T-helper 1 cell treated with Interleukin-12 subunit alpha and Interleukin-12 subunit beta and Interleukin-4 antibody, amounts not matched to agents 30 μg/mL and 1 μg/mL, for 36 hours (primary cell): ENCODE data around the gene EXOC6.
A peak's percentile ranks its signal among the peaks of the same experiment; 100 is the strongest.

Experiments
- H3K27ac Mint-ChIP-seq: one replicate; pipeline ENCODE4 v1.8.0; 2021; ENCODE audit warnings: mild to moderate bottlenecking, mixed read lengths
- H3K27me3 Mint-ChIP-seq: one replicate; pipeline ENCODE4 v1.8.0; 2021; ENCODE audit warnings: low read depth, mixed read lengths
- H3K36me3 Mint-ChIP-seq: one replicate; pipeline ENCODE4 v1.8.0; 2021; ENCODE audit warnings: low read depth, mixed read lengths
- H3K4me1 Mint-ChIP-seq: one replicate; pipeline ENCODE4 v1.8.0; 2021; ENCODE audit warnings: low read depth, mixed read lengths
- H3K4me3 Mint-ChIP-seq: one replicate; pipeline ENCODE4 v1.8.0; 2021; ENCODE audit warnings: mild to moderate bottlenecking, moderate library complexity, mixed read lengths
- H3K9me3 Mint-ChIP-seq: one replicate; pipeline ENCODE4 v1.8.0; 2021; ENCODE audit warnings: mixed read lengths

Gene EXOC6

DNA sequence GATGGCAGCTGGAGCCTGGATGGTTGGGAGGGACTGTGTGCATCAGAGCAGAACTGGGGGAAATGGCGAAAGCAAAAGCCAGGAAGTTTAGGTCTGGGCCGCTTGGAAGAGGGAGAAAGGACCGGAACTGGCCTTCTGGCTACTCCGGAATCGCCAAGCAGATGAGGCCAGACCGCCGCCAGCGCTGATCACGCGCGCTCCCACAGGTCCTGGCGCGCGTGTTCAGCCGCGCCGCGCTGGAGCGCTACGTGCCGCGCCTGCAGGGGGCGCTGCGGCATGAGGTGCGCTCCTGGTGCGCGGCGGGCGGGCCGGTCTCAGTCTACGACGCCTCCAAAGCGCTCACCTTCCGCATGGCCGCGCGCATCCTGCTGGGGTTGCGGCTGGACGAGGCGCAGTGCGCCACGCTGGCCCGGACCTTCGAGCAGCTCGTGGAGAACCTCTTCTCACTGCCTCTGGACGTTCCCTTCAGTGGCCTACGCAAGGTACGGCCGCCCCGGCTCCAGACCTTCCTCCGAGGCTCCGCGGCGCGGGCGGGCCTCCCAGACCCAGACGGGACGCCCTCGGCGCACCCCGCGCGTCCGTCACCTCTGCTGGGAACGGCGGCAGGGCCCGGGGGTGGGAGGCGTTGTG, 214.3 kb downstream of the EXOC6 start:
- Mint-ChIP-seq H3K27ac (no peak overlapping the region), H3K9me3 (no peaks in the 10 kb centered on the region), H3K4me3 (peak overlapping the region; percentile 67), H3K4me1 (peaks cover 4% of the 10 kb centered on the region), H3K36me3 (peaks cover 4% of the 10 kb centered on the region), H3K27me3 (peaks cover 62% of the 10 kb centered on the region)

DNA sequence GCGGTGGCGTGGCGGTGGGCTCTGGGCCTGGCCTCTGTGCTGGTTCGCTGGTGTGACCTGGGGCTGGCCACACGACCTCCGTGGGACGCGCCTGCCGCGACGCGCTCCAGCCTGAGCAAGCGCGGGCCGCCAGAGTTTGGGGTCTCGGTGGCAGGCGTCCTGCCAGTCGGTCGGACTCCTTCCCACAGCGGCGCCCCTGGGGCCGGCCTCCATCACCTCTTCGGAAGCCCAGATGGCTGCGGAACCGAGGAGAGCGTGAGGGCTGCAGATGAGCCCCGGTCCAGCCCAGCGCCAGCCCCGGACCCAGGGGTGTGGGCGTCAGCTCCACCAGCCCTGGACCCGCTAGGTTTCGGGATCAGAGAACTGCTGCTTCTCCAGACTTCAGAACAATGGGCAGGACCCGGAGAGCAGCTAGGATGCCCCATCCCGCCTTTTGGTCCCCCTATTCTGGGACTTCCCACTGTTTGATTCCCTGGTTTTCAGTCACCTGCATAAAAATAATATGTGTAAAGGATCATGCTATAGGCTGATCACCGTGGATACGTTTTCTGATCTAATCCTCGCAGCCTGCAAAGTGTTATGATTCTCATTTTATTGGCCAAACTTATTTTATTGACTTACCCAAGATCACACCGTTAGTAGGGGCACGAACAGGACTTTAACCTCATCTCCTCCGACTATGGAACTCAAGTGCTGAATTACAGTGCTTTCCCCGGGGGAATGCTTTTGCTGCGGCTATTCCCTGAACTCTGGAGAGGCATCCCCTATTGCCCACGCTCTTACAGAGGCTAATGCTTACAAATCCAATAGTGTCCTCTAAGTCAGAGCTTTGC, 215.0 kb downstream of the EXOC6 start:
- Mint-ChIP-seq H3K4me1 (peaks cover 6% of the 10 kb centered on the region), H3K27ac (no peak overlapping the region), H3K27me3 (peaks cover 68% of the 10 kb centered on the region), H3K9me3 (no peaks in the 10 kb centered on the region), H3K36me3 (peaks cover 4% of the 10 kb centered on the region), H3K4me3 (peak overlapping the region; percentile 43)

DNA sequence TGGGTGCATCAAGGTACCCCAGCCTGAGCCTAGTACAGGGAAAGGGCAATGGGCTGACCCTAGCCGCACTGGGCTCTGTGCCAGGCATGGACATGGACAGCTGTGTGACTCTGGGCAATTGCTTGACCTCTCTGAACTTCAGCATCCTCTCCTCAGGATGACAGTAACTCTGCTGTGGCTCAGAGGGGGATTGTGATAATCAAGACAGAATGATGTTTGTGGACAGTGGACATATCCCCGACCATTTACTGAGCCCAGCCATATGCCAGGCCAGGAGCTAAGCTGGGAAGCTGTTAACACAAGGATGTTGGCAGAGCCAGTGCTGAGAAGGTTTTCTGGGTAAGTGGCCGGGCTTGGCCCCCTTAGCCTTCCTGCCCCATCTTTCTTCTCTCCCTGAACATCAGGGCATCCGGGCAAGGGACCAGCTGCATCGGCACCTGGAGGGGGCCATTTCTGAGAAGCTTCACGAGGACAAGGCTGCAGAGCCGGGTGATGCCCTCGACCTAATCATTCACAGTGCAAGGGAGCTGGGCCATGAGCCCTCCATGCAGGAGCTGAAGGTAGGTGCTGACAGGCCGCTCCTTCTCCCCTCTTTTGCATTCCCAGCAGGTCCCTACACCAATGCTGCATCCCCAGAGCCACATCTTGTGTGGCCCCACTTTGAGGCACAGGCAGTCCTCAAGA, 215.8 kb downstream of the EXOC6 start:
- Mint-ChIP-seq H3K9me3 (no peaks in the 10 kb centered on the region), H3K27me3 (peaks cover 75% of the 10 kb centered on the region), H3K36me3 (peaks cover 4% of the 10 kb centered on the region), H3K4me1 (peaks cover 10% of the 10 kb centered on the region), H3K4me3 (no peak overlapping the region), H3K27ac (no peak overlapping the region)

DNA sequence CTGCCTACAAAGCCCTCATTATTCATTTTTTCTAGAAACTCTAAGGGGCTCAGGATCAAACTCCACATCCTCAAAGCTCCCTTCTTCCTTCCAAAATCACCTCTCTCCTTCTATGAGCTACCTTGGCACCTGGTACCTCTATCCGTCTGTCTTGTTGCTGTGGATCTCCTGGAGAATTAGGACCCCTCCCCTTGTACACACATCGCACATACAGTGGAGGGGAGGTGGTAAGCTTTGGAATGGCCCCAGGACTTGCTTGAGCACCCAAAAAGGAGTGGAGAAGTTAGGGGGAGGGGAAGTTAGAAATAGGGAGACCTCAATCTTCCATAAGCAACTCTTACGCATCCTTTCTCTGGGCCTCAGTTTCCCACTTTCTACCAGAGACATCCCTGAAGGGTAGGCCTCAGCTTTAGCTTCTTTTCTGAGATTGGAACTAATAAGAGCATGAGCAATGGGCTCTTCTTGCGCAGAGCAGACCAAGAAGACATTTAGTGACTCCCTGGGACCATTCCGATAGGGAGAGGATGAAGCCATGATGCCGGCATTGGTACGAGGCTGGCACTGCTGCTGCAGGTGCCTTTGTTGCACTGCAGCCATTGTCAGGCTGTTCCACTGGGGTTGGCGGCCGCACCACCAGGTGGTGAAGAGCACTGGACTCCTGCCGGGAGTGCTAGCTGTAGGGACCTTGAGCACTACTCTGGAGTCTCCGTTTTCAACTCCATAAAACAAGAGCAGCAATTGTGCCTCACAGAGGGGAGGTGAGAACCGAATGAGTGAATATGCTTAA, 216.7 kb downstream of the EXOC6 start:
- Mint-ChIP-seq H3K9me3 (no peaks in the 10 kb centered on the region), H3K4me1 (peaks cover 10% of the 10 kb centered on the region), H3K27ac (no peak overlapping the region), H3K27me3 (peaks cover 78% of the 10 kb centered on the region), H3K4me3 (no peak overlapping the region), H3K36me3 (peaks cover under 1% of the 10 kb centered on the region)

DNA sequence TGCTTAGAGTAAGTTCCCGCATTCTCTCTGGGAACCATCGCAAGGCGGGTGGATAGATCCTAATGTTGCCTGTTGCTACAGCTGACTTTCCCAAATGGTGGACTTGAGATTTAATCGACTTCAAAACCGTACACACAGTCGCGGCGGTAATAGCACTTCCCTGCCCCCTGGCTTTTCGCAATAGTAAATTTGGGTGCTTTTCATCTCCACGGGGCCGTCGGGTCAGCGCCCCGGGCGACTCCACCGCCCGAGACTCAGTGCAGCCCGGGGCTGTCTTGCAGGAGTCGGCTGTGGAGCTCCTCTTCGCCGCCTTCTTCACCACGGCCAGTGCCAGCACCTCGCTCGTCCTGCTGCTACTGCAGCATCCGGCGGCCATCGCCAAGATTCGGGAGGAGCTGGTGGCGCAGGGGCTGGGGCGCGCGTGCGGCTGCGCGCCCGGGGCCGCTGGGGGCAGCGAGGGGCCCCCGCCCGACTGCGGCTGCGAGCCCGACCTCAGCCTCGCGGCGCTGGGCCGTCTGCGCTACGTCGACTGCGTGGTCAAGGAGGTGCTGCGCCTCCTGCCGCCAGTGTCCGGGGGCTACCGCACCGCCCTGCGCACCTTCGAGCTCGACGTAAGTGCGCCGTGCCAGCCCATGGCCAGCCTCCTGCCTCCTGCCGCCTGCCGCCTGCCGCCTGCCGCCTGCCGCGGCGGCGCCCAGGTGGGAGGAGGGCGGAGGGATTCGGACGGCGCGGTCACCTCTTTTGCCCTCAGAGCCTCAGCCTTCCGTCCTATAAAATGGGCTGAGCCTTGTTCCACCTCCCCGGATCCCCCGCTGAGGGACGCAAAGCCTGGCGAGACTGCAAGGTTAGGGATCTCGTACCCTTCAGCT, 217.6 kb downstream of the EXOC6 start:
- H3K36me3 Mint-ChIP-seq: no peaks in the 10 kb centered on the region
- H3K27me3 Mint-ChIP-seq: peaks cover 82% of the 10 kb centered on the region
- no peak overlapping the region for H3K4me3 Mint-ChIP-seq
- H3K9me3 Mint-ChIP-seq: no peaks in the 10 kb centered on the region
- H3K4me1 Mint-ChIP-seq: peaks cover 10% of the 10 kb centered on the region
- H3K27ac Mint-ChIP-seq: no peak overlapping the region

DNA sequence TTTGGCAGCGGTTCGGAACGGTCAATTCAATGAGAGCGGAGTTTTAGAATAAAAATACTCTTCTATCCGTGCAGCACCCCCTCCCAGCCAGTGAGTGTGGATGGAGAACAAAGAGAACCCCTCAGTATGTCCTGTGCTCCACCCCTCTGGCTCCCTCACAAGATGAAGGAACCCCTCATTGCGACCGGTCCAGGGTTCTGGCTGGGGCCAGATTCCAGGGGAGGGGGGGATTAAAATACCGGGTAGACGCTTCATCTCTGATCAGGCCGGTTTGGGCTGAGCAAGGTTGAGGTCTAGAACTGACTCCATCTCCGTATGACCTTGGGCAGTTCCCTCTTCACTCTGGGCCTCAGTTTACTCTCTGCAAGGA, 218.2 kb downstream of the EXOC6 start:
- no peak overlapping the region for H3K4me3 Mint-ChIP-seq
- peaks cover 85% of the 10 kb centered on the region for H3K27me3 Mint-ChIP-seq
- H3K4me1 Mint-ChIP-seq: peaks cover 10% of the 10 kb centered on the region
- H3K27ac Mint-ChIP-seq: no peak overlapping the region
- no peaks in the 10 kb centered on the region for H3K36me3 Mint-ChIP-seq
- H3K9me3 Mint-ChIP-seq: no peaks in the 10 kb centered on the region

DNA sequence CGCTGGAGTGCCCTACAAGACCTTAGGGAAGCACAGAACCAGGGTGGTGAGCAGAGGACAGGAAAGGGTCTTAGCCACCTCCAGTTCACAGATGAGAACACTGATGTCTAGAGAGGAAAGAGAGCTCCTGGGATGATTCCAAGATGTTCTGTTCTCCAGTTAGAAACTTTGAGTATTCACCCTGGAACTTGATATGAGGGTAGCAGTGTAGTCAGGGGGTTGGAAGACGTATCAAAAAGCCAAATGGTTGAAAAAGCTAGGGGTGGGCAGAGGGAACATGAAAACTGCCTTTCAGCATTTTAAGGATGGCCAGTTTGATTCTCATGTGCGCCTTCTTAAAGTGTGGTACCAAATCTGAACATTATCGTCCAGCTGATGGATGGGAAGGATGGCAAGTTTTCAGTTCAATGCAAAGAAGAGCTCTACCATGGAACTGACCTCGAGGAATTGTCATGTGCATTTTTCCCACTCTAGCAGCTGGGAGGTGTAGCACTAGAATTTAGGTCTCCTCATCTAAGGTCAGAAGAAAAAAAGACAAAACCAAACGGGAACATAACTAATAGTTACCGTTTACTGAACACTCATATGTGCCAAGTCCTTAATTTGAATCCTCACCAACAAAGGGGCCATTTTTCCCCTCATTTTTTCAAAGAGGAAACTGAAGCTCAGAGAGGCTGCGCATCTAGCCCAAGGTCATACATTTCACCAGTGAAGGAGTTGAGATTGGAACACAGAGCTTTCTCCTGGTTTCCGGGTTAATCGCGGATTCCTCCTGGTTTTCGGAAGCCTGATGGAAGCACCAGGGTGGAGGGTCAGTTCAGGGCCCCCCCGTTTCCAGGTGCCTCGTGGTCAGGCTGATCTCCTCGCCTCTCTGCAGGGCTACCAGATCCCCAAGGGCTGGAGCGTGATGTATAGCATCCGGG, 219.4 kb downstream of the EXOC6 start:
- H3K4me3 Mint-ChIP-seq: no peak overlapping the region
- no peaks in the 10 kb centered on the region for H3K36me3 Mint-ChIP-seq
- peaks cover 10% of the 10 kb centered on the region for H3K4me1 Mint-ChIP-seq
- no peaks in the 10 kb centered on the region for H3K9me3 Mint-ChIP-seq
- H3K27ac Mint-ChIP-seq: no peak overlapping the region
- H3K27me3 Mint-ChIP-seq: peaks cover 87% of the 10 kb centered on the region

DNA sequence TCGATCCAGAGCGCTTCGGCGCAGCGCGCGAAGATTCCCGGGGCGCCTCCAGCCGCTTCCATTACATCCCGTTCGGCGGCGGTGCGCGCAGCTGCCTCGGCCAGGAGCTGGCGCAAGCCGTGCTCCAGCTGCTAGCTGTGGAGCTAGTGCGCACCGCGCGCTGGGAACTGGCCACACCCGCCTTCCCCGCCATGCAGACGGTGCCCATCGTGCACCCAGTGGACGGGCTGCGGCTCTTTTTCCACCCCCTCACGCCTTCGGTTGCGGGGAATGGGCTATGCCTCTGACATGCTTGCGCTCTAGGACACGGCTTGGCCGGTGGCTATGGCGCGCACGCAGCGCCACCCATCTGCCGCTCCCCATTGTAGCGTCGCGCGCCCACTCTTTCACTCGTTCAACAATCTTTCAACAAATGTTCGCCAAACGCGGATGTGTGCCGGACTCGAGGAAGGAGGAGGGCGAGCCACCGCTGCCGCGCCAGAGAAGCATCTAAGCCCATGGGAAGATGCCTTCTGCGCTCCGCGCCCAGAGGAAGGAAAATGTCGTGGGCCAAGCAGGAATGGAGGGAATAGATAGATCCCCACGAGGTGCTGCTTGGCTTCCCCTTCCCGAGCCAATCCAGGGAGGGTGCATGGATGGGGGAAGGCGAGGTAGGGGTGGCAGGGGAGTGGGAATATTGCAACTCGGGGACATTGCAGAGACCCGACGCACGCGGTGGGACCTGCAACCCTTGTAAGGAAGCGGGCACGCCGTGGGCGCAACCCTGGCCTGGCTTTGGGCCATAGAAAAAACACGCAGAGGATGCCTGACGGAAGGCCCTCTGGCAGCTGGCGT, 220.3 kb downstream of the EXOC6 start:
- H3K36me3 Mint-ChIP-seq: no peaks in the 10 kb centered on the region
- H3K27ac Mint-ChIP-seq: no peak overlapping the region
- H3K4me3 Mint-ChIP-seq: no peak overlapping the region
- peaks cover 90% of the 10 kb centered on the region for H3K27me3 Mint-ChIP-seq
- no peaks in the 10 kb centered on the region for H3K9me3 Mint-ChIP-seq
- H3K4me1 Mint-ChIP-seq: peaks cover 10% of the 10 kb centered on the region

DNA sequence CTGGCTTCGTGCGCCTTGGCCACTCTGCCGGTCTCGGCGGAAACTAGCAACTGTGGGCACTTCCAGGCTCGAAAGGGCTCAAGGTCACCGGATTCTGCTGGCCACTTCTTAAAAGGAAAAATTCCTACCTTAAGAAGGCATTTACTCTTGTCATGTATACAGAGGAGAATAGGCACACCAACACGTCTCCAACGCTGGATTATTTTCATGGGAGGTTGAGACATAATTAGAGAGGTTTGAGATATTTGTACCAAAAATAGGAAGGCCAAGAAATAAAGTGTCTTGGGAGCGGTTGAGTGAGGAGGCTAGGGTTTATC, 220.9 kb downstream of the EXOC6 start:
- Mint-ChIP-seq H3K27me3 (peaks cover 85% of the 10 kb centered on the region), H3K36me3 (no peaks in the 10 kb centered on the region), H3K4me1 (peaks cover 9% of the 10 kb centered on the region), H3K27ac (no peak overlapping the region), H3K9me3 (no peaks in the 10 kb centered on the region), H3K4me3 (no peak overlapping the region)

DNA sequence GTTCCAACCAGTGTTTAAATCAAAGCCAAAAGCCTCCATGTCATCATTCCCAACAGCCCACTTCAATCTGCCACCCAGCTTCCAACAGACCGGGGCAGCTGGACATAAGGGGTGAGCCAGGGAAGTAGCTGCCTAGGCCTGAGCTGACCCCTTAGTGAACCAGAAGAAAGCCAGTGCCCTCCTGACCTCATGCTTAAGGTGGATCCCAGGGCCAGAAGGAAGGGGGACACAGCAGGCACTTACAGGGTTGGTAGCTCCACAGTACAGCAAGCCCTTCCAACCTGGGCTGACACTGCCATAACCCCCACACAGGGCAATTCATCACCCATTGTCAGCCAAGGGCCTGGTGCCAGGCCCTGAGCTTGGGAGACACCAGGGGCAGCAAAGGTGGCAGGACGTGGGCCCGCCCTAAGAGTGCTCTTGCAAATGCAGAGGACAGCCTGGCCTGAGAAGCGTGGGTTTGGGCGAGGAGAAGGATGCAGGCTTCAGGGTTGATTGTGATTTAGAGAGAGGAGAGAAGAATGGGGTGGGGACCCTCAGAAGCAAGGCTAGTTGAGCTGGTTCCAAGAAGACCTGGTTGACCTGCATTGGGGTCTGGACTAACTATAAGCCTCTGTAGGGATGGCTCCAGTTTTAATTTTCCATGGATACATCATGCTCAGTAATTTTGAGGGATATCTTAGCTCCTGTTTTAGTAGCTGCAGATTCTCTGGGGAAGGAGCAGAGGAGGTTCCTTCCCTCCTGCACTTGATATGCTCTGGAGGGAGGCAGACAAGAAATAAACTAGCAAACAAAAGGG, 222.3 kb downstream of the EXOC6 start:
- H3K4me1 Mint-ChIP-seq: peaks cover 15% of the 10 kb centered on the region
- H3K27me3 Mint-ChIP-seq: peaks cover 85% of the 10 kb centered on the region
- no peaks in the 10 kb centered on the region for H3K9me3 Mint-ChIP-seq
- no peaks in the 10 kb centered on the region for H3K36me3 Mint-ChIP-seq
- H3K4me3 Mint-ChIP-seq: no peak overlapping the region
- H3K27ac Mint-ChIP-seq: no peak overlapping the region

DNA sequence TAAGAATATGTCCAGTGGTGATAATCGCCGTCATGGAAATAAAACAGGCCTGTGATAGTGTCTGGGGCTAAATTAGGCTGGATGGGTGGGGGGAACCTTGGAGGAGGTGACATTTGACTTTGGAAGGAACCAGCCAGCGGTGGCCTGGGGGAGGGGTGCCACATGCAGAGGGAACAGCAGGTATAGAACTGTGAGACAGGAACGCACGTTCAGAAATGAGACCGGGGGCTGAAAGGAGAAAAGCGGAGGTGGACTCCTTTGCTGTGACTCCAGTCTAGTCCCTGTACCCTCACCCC, 222.8 kb downstream of the EXOC6 start:
- no peak overlapping the region for H3K27ac Mint-ChIP-seq
- no peaks in the 10 kb centered on the region for H3K36me3 Mint-ChIP-seq
- H3K9me3 Mint-ChIP-seq: no peaks in the 10 kb centered on the region
- peaks cover 17% of the 10 kb centered on the region for H3K4me1 Mint-ChIP-seq
- peaks cover 88% of the 10 kb centered on the region for H3K27me3 Mint-ChIP-seq
- H3K4me3 Mint-ChIP-seq: no peak overlapping the region

DNA sequence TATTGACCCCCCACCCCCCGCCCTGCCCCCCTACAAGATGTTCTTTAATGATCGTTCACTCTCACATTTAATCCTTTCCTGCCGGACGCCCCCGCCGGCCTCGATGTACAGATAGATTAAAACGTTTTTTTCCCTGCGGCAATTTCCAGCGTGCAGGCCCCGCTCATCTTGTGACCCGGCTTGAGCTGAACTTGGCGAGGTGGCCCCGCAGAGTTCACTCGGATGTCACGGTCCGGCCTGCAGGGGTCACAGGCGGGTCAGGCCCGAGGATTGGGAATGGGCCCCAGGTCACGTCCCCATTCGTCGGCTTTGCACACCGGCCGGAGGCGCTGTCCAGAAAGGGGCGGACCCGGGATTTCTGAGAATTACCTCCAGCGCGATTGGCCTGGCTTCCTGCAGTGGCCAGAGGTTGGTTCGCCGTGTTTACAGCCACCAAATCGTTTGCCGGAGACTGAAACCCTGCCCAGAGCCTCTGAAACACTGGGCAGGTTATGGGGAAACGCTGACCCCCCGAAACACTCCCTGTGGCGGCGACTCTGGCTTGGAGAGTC, 223.4 kb downstream of the EXOC6 start:
- peaks cover 89% of the 10 kb centered on the region for H3K27me3 Mint-ChIP-seq
- no peaks in the 10 kb centered on the region for H3K36me3 Mint-ChIP-seq
- no peaks in the 10 kb centered on the region for H3K9me3 Mint-ChIP-seq
- H3K27ac Mint-ChIP-seq: no peak overlapping the region
- peaks cover 17% of the 10 kb centered on the region for H3K4me1 Mint-ChIP-seq
- H3K4me3 Mint-ChIP-seq: no peak overlapping the region
